ENCODE measurements around the gene PRKD1.
"Not testable (repeated sequence)": the region's sequence is repeated elsewhere in the genome, so short reads cannot be mapped to it uniquely, and the experiment has no call there.

PRKD1 gene

DNA sequence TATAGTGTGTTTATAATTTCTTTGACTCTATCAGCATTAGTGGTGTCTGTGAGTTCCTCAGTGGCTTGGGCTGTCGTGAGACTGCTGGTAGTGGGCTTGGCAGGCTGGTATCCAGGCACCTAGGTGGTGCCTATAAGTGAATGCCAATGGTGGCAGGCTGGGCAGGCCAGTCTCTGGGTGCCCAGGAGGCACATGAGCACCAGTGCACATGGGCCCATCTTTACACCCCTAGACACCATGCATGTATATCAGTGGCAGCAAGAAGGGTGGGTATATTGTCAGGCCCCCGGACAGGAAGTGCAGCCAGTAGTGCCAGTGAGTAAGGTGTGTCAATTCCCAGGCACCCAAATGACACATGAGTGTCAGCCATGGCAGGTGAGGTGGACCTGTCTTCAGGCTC, 138.2 kb downstream of the PRKD1 start:
- DNase-seq = no peak

DNA sequence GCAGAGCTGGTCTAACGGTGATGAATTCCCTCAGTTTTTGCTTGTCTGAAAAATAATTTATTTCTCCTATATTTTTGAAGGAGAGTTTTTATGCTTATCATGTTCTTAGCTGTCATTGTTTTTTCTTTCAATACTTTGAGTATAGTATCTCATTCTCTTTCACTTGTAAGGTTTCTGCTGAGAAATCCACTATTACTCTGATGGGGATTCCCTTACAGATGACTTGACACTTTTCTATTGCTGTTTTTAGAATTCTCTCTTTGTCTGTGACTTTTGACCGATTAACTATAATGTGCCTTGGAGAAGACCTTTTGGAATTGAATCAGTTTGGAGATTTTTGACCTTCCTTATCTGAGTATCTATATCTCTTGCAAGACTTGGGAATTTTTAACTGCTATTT, 139.6 kb downstream of the PRKD1 start:
- no peak for DNase-seq

DNA sequence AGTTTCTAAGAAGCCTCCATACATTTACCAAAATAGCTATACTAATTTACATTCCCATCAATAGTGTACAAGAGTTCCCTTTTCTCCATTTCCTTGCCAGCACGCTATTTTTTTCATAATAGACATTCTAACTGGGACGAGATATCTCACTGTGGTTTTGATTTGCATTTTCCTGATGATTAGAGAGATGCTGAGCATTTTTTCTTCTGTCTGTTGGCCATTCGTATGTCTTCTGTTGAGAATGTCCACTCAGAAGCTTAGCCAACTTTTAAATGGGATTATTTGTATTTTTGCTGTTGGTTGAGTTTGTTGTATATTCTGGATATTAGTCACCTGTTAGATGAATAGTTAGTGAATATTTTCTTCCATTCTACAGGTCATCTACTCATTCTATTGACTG, 144.1 kb downstream of the PRKD1 start:
- DNase-seq = no peak

DNA sequence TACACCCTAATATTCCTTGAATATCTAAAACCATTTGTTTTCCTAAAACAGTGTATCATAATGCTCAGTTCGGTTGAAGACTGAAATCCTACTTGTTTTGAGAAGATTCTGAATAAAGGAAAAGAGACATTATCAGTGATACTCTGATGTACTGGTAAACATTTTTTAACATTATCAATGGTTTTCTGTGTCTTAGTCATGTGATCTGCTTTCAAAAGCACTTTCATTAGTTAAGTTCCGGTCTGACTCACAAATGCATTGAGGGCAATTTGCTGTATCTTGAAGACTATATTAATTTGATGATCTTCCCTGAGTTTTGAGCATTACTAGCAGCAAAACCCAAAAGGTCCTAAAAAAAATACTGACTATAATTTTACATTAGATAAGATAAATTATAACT, 145.6 kb downstream of the PRKD1 start:
- DNase-seq = no peak

DNA sequence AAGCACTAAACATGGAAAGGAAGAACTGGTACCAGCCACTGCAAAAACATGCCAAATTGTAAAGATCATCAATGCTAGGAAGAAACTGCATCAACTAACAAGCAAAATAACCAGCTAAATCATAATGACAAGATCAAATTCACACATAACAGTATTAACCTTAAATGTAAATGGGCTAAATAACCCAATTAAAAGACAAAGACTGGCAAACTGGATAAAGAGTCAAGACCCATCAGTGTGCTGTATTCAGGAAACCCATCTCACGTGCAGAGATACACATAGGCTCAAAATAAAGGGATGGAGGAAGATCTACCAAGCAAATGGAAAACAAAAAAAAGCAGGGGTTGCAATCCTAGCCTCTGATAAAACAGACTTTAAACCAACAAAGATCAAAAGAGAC, 150.5 kb downstream of the PRKD1 start:
- DNase-seq = not testable (repeated sequence)

DNA sequence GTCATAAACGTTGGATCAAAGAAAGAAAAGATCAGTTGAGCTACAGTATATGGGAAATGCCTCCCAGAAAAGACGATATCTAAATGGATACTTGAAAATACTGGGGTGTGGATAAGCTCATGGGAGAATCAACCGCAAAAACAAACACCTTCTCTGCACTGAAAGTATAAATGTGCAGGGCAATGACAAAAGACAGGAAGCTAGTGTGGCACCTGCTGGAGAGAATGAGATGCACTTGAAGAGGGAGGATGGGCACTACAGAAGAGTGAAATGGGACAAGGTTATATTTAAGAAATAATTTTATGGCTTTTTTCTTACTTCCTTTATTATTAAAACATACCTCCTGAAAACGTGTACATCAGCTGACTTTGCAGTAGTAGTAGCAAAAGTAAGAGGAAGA, 153.7 kb downstream of the PRKD1 start:
- no peak for DNase-seq

DNA sequence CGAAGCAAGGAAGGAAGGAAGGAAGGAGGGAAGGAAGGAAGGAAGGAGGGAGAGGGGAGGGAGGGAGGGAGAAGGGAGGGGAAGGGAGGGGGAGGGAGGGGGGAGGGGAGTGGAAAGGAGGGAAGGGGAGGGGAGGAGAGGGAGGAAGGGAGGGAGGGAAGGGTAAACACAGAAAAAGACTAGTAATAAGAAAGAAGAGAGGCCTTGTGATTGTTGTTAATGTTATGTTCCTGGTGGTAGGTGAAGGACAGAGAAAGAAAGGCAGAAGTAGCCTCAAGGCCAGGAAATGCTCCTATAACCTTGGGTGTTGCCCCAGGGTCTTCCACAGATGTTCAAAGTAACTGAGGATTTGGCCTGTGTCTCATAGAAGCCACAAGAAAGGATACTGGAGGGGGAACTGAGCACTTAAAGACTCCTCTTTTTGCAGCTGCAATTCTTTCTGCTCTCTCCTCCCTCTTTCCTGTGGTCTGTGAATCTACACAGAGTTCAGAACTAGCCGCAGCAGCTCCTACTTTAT, 164.2 kb downstream of the PRKD1 start:
- no peak for DNase-seq

DNA sequence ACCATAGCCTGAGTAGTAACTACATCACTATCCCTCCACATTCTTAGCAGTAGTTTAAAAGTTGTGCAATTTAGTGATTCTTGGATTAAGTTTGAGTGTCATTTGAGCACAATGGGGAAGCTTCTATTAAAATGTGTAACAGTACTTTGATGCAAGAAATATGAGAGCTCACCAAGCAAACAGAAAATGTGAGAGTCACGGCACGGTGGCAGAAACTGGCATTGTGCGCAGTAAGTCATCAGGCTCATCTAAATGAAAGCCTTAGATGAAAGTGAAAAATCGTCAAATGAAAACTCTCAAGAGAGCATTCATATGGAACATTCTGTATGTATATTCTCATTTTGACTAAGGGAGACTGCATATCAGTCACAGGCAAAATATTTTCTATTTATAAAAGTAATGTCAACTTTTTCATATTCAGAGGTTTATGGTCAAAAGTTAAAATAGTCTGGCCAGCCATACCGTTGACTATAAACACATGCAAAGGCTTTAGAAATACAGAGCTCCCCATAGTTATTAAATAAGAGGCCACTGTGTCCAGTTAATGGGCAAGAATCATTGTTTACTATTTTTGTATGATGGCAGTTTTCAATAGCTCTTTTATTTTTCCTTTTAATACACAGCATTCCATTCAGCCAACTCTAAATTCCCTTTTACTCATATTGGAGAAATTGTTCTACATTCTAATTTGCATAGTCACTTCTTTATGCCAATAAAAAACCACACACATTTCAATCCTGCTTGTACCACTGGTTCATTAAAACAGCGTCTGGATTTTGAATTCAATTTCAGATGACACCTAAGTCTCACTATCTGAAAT, 167.9 kb downstream of the PRKD1 start:
- DNase-seq = no peak

DNA sequence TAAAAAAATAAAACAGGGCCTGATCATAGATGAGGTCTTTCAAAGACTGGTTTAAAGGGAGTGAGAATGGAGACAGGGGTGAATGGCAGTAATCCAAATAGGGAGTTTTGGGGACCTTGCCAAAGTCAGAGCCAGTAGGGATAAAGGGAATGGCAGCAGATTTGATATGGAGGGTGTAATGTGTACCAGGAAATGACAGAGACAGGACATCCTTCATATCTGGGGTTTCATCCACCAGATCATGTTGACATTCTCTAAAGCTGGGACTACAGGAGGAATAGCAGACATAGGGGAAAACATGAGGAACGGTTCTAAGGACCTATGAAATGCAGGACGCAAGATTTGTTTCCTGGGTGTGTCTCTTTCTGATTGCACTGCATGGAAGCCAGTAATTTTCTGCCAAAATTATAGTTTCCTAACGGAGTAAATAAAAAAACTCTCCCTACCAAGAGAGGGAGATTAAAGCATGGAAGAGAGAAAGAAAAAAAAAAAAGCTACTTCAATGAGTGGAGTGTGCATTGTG, 169.9 kb downstream of the PRKD1 start:
- DNase-seq = no peak

DNA sequence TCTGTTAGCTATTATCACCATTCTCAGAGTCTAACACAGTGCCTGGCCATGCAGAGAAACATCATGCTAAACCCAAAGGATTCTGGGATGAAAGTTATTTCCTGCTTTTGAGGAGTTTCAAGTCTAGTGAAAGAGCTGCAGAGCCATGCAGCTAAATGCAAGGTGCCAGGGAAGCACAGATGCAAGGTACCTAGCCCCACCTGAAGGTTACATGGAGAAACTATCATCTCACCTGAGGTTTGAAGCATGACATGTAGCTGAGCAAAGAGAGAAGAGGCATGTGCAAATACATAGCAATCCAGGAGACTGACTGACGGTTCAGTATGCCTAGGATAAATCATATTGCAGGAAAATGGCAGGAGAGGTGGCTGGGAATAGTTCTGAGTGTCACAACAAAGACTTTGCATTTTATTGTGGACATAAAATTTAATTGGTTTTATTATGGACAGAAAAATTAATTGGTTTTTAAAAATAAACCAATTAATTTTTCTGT, 170.4 kb downstream of the PRKD1 start:
- DNase-seq = no peak

DNA sequence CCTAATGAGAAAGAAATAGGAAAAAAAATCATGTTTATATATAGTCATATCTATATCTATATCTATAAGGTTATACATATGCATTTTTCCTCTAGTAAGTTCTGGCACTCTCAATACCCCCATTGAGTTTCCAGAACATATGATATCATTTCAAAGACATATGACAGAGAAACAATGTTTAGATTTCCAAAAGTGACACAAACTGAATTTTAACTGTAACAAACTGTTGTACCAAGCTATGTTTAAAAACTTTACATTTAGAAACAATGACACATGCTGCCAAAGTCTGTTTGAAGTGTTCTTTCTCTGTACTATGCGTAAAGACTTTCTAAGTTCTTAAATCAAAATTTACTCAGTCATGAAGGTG, 171.6 kb downstream of the PRKD1 start:
- no peak for DNase-seq

DNA sequence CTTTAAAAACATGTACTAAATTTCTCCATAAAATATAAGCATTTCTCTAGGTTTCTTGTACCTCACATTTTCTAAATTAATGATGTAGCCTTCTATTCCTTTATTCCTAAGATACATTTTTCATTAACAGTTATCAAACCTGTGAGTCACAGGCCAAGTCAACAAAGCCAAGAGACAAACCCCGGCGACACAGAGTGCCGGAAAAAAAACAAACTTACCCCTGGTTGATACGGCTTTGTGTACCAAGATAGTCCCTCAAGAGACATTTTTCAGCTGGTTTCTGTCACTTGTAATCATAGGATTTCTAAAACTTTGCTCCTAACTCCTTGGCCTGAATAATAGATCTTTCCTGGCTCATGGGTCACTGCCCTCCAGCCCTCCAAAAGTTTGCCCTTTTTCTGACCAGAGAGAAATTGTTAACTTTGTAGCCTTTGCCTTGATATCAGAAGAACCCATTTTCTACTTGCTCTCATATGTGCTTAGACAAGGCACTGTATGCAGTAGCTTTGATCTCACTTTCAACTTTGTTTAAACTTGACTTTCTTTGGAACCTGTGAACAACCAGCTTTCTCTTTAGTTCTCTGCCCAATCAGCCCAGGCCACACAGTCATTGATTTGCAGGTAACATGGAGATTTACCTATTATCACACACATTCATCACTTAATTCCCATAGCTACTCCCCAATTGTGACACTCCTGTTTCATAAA, 172.2 kb downstream of the PRKD1 start:
- no peak for DNase-seq

DNA sequence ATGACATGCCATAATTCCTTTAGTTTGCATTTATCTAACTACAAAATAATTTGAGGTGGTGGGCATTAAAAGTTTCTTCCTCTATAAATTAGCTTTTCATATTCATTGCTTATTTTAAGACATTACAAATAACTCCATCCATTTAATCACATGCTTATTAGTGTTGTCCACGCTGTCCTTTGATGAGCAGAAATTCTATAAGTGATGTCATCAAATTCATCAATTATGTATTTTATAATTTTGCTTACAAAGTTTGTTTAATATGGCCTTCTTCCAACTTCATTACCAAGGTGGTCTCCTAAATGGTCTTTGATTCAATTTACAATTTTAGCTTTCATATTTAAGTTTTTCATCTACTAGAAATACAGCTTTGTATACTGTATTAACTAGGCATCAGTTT, 173.5 kb downstream of the PRKD1 start:
- DNase-seq = no peak

DNA sequence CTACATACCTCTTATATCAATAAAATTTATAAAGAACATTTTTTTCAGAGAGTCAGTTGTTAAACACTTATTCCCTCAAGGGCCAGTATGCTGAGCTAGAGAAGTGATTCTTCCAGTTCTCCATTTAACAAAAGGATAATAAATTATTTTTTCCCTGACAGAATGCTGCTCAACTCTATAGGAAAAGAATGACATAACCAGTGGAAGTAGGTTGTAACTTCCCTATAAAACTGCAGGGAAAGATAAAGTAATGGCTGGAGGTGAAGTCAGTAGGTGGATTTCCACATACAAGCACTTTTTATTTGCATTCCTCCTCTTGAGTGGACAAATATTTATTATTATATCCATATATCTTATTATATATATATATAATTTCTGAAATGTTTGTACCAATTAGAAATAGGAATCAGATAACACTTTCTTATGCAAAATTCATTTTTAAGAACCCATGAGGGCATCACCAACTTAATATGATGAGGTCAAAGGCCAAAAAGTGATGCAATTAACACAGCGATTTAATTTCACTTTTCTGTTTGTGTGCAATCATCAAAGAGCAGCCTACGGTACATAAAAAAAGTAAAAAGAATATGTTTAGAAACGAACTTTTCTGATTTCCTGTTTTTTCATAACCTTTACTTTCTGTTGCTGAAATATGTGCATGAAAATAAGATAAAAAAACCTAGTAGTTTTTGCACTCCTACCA, 175.3 kb downstream of the PRKD1 start:
- DNase-seq = no peak

DNA sequence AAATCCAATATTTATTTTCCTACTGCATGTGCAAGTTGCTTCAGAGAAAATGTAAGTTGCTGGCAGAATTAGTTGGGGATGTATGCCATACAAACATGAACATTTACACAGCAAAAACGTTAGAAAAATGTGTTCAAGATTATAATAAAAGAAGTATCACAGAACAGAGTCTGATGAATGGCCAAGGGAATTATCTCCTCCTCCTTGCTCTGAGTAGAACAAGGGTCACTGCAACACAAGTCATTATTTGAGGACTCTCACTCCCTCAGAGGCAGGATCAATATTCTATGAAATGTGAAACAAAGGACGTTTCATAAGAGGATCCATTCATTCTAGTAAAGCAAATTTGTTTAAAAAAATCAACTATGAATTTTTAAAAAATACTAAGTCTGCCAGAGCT, 177.8 kb downstream of the PRKD1 start:
- DNase-seq = no peak

DNA sequence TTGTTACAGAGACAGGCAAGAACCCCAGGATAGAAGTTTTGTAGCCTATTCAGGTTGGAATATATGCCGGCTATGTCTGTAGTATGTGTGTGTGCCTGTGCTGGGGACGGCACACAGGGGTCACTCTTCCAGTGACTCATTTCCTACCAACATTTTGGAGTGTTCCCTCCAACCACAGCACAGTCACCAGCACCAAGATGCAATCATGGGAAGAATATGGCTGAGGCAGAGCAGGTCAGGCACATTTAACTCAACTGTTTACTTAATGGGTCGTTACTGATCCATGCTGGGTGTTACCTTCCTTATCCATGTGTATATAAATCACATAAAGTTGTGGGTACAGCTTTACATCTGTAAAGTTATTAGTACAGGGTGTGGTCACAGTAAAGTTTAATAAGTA, 178.3 kb downstream of the PRKD1 start:
- DNase-seq = no peak

DNA sequence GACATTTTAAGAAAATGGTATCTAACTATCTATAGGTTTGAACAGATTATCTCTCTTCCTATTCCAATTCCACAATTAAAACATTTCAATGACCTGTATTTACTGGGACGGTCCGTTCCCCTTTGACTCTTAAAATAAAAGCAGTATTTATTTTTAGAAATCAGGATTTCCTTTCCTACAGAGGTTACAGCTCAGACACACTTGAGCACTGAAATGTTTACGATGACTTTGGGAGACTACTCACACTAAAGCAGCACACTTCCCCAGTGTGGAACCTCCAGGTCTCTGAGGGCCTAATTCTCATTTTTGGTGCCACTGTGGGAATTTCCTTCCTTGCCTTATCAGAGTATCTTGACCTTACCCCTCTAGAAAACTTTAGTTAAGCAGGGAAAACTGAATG, 181.8 kb downstream of the PRKD1 start:
- no peak for DNase-seq

DNA sequence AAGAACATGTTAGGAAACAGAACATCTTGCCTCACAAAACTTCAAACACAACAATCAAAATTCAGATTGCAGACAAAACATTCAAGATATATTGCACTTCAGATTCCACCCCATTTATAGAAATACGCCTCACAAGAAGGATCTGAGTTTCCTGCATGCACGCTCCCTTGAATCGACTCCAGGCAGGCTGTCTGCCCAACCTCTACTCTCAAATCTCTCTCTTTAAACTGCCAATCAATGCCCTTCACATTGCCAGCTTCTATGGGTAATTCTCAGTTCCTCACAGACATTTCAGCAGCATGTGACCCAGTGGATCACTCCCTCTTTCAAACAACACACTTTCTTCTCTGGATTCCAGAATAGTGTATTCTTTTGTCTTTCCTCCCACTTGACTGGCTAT, 184.1 kb downstream of the PRKD1 start:
- no peak for DNase-seq

DNA sequence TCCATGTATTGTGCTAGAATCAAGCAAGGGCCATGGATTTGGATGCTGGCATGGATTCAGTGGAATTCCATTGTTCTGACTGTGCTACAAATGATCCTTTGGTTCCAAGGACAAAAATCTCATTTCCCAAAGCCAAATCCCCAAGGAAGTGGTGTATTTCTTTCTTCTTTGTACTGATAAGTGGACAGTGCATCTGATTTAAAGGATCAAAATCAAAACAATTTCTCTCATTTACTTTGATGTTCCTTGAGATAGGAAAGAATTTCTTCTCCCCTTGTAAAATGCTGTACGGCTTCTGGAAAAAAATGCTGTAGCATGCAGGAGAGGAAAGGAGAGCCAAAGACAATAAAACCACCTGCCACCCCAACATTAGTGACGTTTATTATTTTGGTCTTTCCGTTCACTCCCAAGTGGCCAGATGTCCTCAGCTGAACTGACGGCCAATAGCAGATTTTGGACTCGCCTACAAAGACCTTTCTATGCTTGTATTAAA, 185.7 kb downstream of the PRKD1 start:
- no peak for DNase-seq

DNA sequence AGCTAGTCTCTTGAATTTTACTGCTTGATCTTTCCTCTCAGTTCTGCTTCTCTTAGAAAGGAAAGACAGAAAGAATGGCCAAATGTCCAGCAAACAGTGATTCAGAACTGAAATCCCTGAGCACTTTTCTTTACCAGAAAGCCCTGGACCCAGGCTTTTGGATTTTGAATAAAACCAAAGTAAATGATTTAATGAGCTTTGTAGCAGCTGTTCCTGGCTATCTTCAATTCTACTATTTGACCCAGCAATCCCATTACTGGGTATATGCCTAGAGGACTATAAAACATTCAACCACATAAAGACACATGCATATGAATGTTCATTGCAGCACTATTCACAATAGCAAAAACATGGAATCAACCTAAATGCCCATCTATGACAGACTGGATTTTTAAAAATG, 187.2 kb downstream of the PRKD1 start:
- DNase-seq = no peak

DNA sequence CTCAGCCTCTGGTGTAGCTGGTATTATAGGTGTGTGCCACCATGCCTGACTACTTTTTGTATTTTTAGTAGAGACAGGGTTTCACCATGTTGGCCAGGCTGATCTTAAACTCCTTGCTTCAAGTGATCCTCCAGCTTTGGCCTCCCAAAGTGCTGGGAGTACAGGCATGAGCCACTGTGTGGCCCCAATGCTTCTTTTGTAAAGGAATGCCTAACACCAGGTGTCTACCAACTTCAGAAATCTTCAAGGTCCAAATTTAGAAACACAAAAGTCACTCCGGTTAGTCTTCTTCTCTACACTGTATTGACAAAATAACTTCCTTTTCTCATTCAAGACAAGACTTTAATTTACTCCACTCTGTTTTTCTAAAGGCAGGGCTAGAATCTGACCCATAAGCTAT, 188.7 kb downstream of the PRKD1 start:
- DNase-seq = no peak

DNA sequence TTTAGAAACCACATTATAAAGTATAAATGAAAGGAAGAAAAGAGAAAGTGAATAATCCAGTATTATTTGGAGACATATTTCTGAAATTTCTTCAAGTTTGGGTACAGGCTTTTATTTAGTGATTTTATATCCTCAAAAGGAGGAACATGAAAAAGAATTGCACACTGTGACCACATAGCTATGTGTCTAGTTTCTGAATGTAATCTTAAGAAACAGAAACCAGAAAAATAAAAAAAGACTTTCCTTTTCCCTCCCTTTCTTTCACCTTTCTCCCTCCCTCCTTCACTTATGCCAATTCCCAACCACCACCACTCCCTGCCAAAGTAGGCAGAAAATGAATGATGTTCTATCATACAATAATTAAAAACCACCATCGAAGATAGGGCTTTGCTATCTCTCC, 189.6 kb downstream of the PRKD1 start:
- DNase-seq = no peak

DNA sequence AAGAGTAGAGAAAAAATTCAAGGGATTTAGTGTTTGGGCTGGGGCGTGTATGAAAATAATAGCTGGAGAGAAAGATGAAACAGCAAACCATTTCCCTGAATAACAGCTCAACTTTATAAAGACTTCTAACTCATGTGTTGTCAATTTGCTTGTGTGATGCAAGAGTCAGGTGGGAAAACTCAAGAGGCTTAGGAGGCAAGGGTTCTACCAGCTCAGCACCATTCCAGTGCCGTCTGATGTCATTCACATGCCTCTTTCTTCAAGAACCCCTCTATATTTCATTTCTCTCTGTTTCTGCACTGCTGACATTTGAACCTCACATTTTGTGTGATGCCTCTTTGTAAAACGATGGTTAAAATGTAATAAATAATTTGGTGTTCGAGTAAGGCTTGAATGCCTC, 192.2 kb downstream of the PRKD1 start:
- DNase-seq = no peak

All from activated CD4-positive, alpha-beta T cell treated with anti-CD3 and anti-CD28 coated beads for 4 hours (primary cell).